UCSD-AML1 (cell line): ENCODE measurements around the gene INTS15.

Experiments used
- DNase-seq: peaks from one replicate; lab custom pipeline; 2025; ENCODE audit not compliant: unreplicated experiment; lab: John Stamatoyannopoulos, UW

INTS15 gene

GRCh38 chr7:6642239-6642839 lies 52.5 kb downstream of the INTS15 start:
- DNase-seq: no peak

GRCh38 chr7:6642861-6643640 lies 53.2 kb downstream of the INTS15 start:
- no peak for DNase-seq

GRCh38 chr7:6643915-6644625 lies 54.2 kb downstream of the INTS15 start:
- DNase-seq: no peak

- DNase-seq: no peak
Observed at GRCh38 chr7:6644728-6645127, 54.9 kb downstream of the INTS15 start.

- DNase-seq: no peak
Observed at GRCh38 chr7:6646465-6646864, 56.6 kb downstream of the INTS15 start.

- DNase-seq: no peak
Observed at GRCh38 chr7:6647080-6647479, 57.3 kb downstream of the INTS15 start.

- no peak for DNase-seq
Observed at GRCh38 chr7:6647541-6647940, 57.7 kb downstream of the INTS15 start.

GRCh38 chr7:6648066-6648814 lies 58.4 kb downstream of the INTS15 start:
- DNase-seq: no peak

GRCh38 chr7:6648815-6649104 lies 58.9 kb downstream of the INTS15 start:
- DNase-seq: no peak

GRCh38 chr7:6649241-6649961 lies 59.6 kb downstream of the INTS15 start:
- no peak for DNase-seq

GRCh38 chr7:6650086-6650485 lies 60.3 kb downstream of the INTS15 start:
- DNase-seq: no peak

GRCh38 chr7:6650521-6651011 lies 60.7 kb downstream of the INTS15 start:
- DNase-seq: no peak

- DNase-seq: no peak
Observed at GRCh38 chr7:6651851-6652445, 62.1 kb downstream of the INTS15 start.

GRCh38 chr7:6652446-6653011 lies 62.7 kb downstream of the INTS15 start:
- DNase-seq: no peak

GRCh38 chr7:6653071-6654003 lies 63.5 kb downstream of the INTS15 start:
- DNase-seq: no peak

- DNase-seq: no peak
Observed at GRCh38 chr7:6654113-6654841, 64.5 kb downstream of the INTS15 start.

- no peak for DNase-seq
Observed at GRCh38 chr7:6654842-6655610, 65.2 kb downstream of the INTS15 start.
